ENCODE data around the gene CRCP. TPM values are rescaled to one million over a fixed set of nuclear protein-coding genes. Genes with fewer than 3 reads are reported as not detected.
"Not testable (repeated sequence)": the region's sequence is repeated elsewhere in the genome, so short reads cannot be mapped to it uniquely, and the experiment has no call there.

Gene CRCP
- total RNA-seq, 2 donors from 2014 or later = 37.9 to 48.1 TPM

- H3K4me3 ChIP-seq = no peak overlapping the region
- no peaks in the 10 kb centered on the region for H3K9me3 ChIP-seq
- H3K36me3 ChIP-seq = no peaks in the 10 kb centered on the region
- no peak for TF ChIP-seq POLR2A (IDR thresholded peaks at IDR 0.05)
- no peak for TF ChIP-seq POLR2AphosphoS5 (IDR thresholded peaks at IDR 0.05)
- TF ChIP-seq CTCF (IDR thresholded peaks at IDR 0.05) = no peak
- no peaks in the 10 kb centered on the region for H3K27me3 ChIP-seq (replicated peaks; ENCODE audit: insufficient read depth)
- no peak overlapping the region for H3K27ac ChIP-seq
- intact Hi-C loops (cut with DNase I) = no loop called here
- no peaks in the 10 kb centered on the region for H3K4me1 ChIP-seq (replicated peaks)
- 62% methylated on average over 9 of the region's 9 CpGs for WGBS
- DNase-seq (ENCODE audit: low spot score) = no peak
Observed at GRCh38 chr7:66110856-66111255, 3.8 kb upstream of the CRCP start.

GRCh38 chr7:66116680-66117420 is 2.2 kb downstream of the CRCP start:
- intact Hi-C loops (cut with DNase I); H3K9me3 ChIP-seq; H3K4me1 ChIP-seq (replicated peaks); H3K36me3 ChIP-seq; H3K4me3 ChIP-seq; H3K27ac ChIP-seq; DNase-seq (ENCODE audit: low spot score); H3K27me3 ChIP-seq (replicated peaks; ENCODE audit: insufficient read depth): not testable (repeated sequence)
- 96% methylated on average over 12 of the region's 12 CpGs for WGBS

GRCh38 chr7:66118603-66119002 is 4.0 kb downstream of the CRCP start:
- H3K4me1 ChIP-seq (replicated peaks) = peaks cover 4% of the 10 kb centered on the region
- H3K27me3 ChIP-seq (replicated peaks; ENCODE audit: insufficient read depth) = no peaks in the 10 kb centered on the region
- intact Hi-C loops (cut with DNase I) = no loop called here
- H3K36me3 ChIP-seq = no peaks in the 10 kb centered on the region
- H3K9me3 ChIP-seq = no peaks in the 10 kb centered on the region
- TF ChIP-seq POLR2AphosphoS5 (IDR thresholded peaks at IDR 0.05) = no peak
- no peak for TF ChIP-seq CTCF (IDR thresholded peaks at IDR 0.05)
- TF ChIP-seq POLR2A (IDR thresholded peaks at IDR 0.05) = no peak
- no peak for DNase-seq (ENCODE audit: low spot score)
- WGBS = 26% methylated on average over 3 of the region's 3 CpGs
- H3K27ac ChIP-seq = no peak overlapping the region
- no peak overlapping the region for H3K4me3 ChIP-seq

GRCh38 chr7:66119245-66119850 is 4.7 kb downstream of the CRCP start:
- H3K9me3 ChIP-seq = no peaks in the 10 kb centered on the region
- WGBS = 75% methylated on average over 4 of the region's 4 CpGs
- no peak for DNase-seq (ENCODE audit: low spot score)
- TF ChIP-seq POLR2A (IDR thresholded peaks at IDR 0.05) (no peak), CTCF (IDR thresholded peaks at IDR 0.05) (no peak), POLR2AphosphoS5 (IDR thresholded peaks at IDR 0.05) (no peak)
- H3K4me1 ChIP-seq (replicated peaks) = peaks cover 5% of the 10 kb centered on the region
- H3K36me3 ChIP-seq = no peaks in the 10 kb centered on the region
- no peak overlapping the region for H3K4me3 ChIP-seq
- intact Hi-C loops (cut with DNase I) = no loop called here
- H3K27me3 ChIP-seq (replicated peaks; ENCODE audit: insufficient read depth) = no peaks in the 10 kb centered on the region
- H3K27ac ChIP-seq = no peak overlapping the region

- intact Hi-C loops (cut with DNase I) = no loop called here
- TF ChIP-seq POLR2AphosphoS5 (IDR thresholded peaks at IDR 0.05) (no peak), CTCF (IDR thresholded peaks at IDR 0.05) (no peak), POLR2A (IDR thresholded peaks at IDR 0.05) (no peak)
Observed at GRCh38 chr7:66123175-66123528, 8.5 kb downstream of the CRCP start.

GRCh38 chr7:66124569-66124861 is 9.9 kb downstream of the CRCP start:
- DNase-seq (ENCODE audit: low spot score); H3K4me3 ChIP-seq; H3K36me3 ChIP-seq; H3K27ac ChIP-seq; H3K27me3 ChIP-seq (replicated peaks; ENCODE audit: insufficient read depth); intact Hi-C loops (cut with DNase I); H3K9me3 ChIP-seq: not testable (repeated sequence)
- WGBS = 55% methylated on average over 5 of the region's 5 CpGs
- peaks cover 13% of the 10 kb centered on the region for H3K4me1 ChIP-seq (replicated peaks)

More at GRCh38 chr7:66123175-66123528, 8.5 kb downstream of the CRCP start:
- no peaks in the 10 kb centered on the region for H3K27me3 ChIP-seq (replicated peaks; ENCODE audit: insufficient read depth)
- H3K27ac ChIP-seq = no peak overlapping the region
- peaks cover 13% of the 10 kb centered on the region for H3K4me1 ChIP-seq (replicated peaks)
- DNase-seq (ENCODE audit: low spot score) = no peak
- H3K36me3 ChIP-seq = no peaks in the 10 kb centered on the region
- H3K4me3 ChIP-seq = no peak overlapping the region
- WGBS = 82% methylated on average over 9 of the region's 9 CpGs
- no peaks in the 10 kb centered on the region for H3K9me3 ChIP-seq
